ENCODE results near the gene PRDM15. TPM values are rescaled to one million over a fixed set of nuclear protein-coding genes. Genes with fewer than 3 reads are reported as not detected.
A peak's percentile ranks its signal among the peaks of the same experiment; 100 is the strongest.

Gene PRDM15
- polyA plus RNA-seq, 3 donors: 0.19 to 19.0 (median 0.74) TPM

DNA sequence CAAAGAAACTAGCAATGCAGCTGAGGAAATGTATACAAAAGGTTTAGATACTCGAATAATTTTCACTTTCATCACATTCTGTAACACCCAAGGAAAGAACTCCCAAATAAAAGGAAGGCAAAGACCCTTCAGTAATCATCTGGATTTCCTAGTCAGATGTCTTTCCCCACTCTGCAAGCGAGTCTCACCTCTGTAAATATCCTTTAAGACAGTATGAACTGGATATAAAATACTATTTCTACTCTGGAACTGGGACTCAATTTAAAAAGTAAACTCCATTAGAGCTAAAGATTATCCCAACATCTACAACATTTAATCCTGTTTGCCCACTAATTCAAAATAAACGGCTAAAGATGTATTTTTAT, 47.6 kb upstream of the PRDM15 start:
- peaks cover 67% of the 10 kb centered on the region for H3K4me1 Mint-ChIP-seq
- DNase-seq: no peak
- peak overlapping the region; percentile 70 to 94 for H3K27ac ChIP-seq (ENCODE audit: low read depth in 1 of 2, low read length in 2 of 2)
- H3K9me3 Mint-ChIP-seq: peaks cover 0 to 2% (median 0%) of the 10 kb centered on the region in 7 donors
- intact Hi-C loops (cut with micrococcal nuclease): no loop called here
- H3K4me3 Mint-ChIP-seq: peak overlapping the region; percentile 88 to 94
- no peaks in the 10 kb centered on the region for H3K36me3 ChIP-seq (replicated peaks in 1 of 2; ENCODE audit: control insufficient read depth in 1 of 2, insufficient read depth in 2 of 2, low read length in 2 of 2)
- WGBS (ENCODE audit: insufficient coverage): no CpG with 5 or more reads among the region's 3 CpGs
- H3K4me3 ChIP-seq (replicated peaks in 1 of 3; ENCODE audit: low read depth in 2 of 3, low read length in 3 of 3): peak overlapping the region; percentile 42 to 74 (median 42)
- H3K79me2 ChIP-seq (ENCODE audit: insufficient read depth, low read length): peaks cover 8% of the 10 kb centered on the region
- no peaks in the 10 kb centered on the region for H3K36me3 Mint-ChIP-seq
- H3K9me3 ChIP-seq (replicated peaks in 1 of 2; ENCODE audit: control insufficient read depth in 1 of 2, insufficient read depth in 1 of 2, low read length in 2 of 2): no peaks in the 10 kb centered on the region
- peak overlapping the region; percentile 80 for H3K9ac ChIP-seq (ENCODE audit: insufficient read depth, low read length, poor library complexity, severe bottlenecking)
- H3K4me1 ChIP-seq (ENCODE audit: control insufficient read depth in 1 of 2, insufficient read depth in 2 of 2, low read length in 2 of 2): peaks cover 44 to 48% of the 10 kb centered on the region in 2 donors
- peak overlapping the region; percentile 93 for H2AFZ ChIP-seq (ENCODE audit: insufficient read depth, low read depth, low read length, poor library complexity, severe bottlenecking)
- H3K27ac Mint-ChIP-seq: peak overlapping the region; percentile 95 to 100 (median 98)
- TF ChIP-seq, protein P1, sequence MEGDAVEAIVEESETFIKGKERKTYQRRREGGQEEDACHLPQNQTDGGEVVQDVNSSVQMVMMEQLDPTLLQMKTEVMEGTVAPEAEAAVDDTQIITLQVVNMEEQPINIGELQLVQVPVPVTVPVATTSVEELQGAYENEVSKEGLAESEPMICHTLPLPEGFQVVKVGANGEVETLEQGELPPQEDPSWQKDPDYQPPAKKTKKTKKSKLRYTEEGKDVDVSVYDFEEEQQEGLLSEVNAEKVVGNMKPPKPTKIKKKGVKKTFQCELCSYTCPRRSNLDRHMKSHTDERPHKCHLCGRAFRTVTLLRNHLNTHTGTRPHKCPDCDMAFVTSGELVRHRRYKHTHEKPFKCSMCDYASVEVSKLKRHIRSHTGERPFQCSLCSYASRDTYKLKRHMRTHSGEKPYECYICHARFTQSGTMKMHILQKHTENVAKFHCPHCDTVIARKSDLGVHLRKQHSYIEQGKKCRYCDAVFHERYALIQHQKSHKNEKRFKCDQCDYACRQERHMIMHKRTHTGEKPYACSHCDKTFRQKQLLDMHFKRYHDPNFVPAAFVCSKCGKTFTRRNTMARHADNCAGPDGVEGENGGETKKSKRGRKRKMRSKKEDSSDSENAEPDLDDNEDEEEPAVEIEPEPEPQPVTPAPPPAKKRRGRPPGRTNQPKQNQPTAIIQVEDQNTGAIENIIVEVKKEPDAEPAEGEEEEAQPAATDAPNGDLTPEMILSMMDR (IDR thresholded peaks at IDR 0.05): no peak
- peak overlapping the region; percentile 79 for H3K4me2 ChIP-seq (replicated peaks; ENCODE audit: extremely low read depth, low read length, poor library complexity, severe bottlenecking)
- peaks cover 3 to 4% (median 4%) of the 10 kb centered on the region in 3 donors for H3K27me3 Mint-ChIP-seq (ENCODE audit: low read depth in 3 of 3)
- no peaks in the 10 kb centered on the region for H4K20me1 ChIP-seq (ENCODE audit: insufficient read depth, low read length)
- no peaks in the 10 kb centered on the region for H3K27me3 ChIP-seq (ENCODE audit: control insufficient read depth in 2 of 2, insufficient read depth in 2 of 2, low read length in 2 of 2)

DNA sequence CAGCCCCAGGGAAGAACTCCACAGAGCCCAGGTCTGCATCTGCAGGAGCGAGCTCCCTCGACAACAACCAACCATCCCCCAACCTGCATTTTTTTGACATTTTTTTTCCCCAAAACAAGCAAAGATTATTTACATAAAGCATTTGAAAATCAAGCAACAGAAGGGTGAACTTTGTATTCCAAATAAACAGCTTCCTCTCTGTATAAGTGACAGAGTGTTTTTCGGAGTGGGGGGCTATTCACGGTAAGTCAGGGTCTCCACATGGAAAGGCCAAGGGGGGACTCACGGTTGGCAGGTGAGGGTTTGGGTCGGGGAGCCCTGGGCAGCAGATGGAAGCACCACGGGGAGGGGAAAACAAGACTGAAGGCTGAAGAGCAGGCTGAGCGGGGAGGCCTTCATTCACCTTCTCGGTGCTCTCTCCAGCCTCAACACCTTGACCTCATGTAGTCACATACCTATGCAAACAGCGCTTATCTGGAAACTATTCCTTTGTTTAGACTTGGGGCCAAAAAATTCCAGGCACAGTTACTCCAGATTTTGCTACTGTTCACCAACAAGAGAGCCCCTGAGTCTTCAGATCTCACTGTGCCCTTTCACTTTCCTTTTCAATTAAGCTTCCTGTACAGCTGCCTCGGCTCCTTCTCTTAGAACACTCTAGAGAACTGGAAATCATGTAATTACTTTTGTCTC, 47.1 kb upstream of the PRDM15 start:
- Histone ChIP-seq H3K4me2 (replicated peaks; ENCODE audit: extremely low read depth, low read length, poor library complexity, severe bottlenecking) (peak overlapping the region; percentile 79), H3K9ac (ENCODE audit: insufficient read depth, low read length, poor library complexity, severe bottlenecking) (peak overlapping the region; percentile 80), H3K79me2 (ENCODE audit: insufficient read depth, low read length) (peaks cover 8% of the 10 kb centered on the region), H4K20me1 (ENCODE audit: insufficient read depth, low read length) (no peaks in the 10 kb centered on the region), H3K36me3 (replicated peaks in 1 of 2; ENCODE audit: control insufficient read depth in 1 of 2, insufficient read depth in 2 of 2, low read length in 2 of 2) (no peaks in the 10 kb centered on the region), H3K27ac (ENCODE audit: low read depth in 1 of 2, low read length in 2 of 2) (peak overlapping the region; percentile 70 to 94), H3K9me3 (replicated peaks in 1 of 2; ENCODE audit: control insufficient read depth in 1 of 2, insufficient read depth in 1 of 2, low read length in 2 of 2) (no peaks in the 10 kb centered on the region), H3K27me3 (ENCODE audit: control insufficient read depth in 2 of 2, insufficient read depth in 2 of 2, low read length in 2 of 2) (no peaks in the 10 kb centered on the region), H3K4me1 (ENCODE audit: control insufficient read depth in 1 of 2, insufficient read depth in 2 of 2, low read length in 2 of 2) (peaks cover 49 to 53% of the 10 kb centered on the region in 2 donors), H2AFZ (ENCODE audit: insufficient read depth, low read depth, low read length, poor library complexity, severe bottlenecking) (peak overlapping the region; percentile 93), H3K4me3 (replicated peaks in 1 of 3; ENCODE audit: low read depth in 2 of 3, low read length in 3 of 3) (peak overlapping the region; percentile 42 to 74 (median 42))
- TF ChIP-seq, protein P1 (IDR thresholded peaks at IDR 0.05): no peak
- WGBS (ENCODE audit: insufficient coverage): 14% methylated on average over 9 of the region's 11 CpGs
- peak overlapping the region; percentile 88 to 94 for H3K4me3 Mint-ChIP-seq
- H3K4me1 Mint-ChIP-seq: peaks cover 70% of the 10 kb centered on the region
- H3K36me3 Mint-ChIP-seq: no peaks in the 10 kb centered on the region
- peak in 2 of 3 donors; percentile 54 to 58 for DNase-seq
- H3K27ac Mint-ChIP-seq: peak overlapping the region; percentile 95 to 100 (median 98)
- H3K9me3 Mint-ChIP-seq: peaks cover 0 to 2% (median 0%) of the 10 kb centered on the region in 7 donors
- intact Hi-C loops (cut with micrococcal nuclease): no loop called here
- H3K27me3 Mint-ChIP-seq (ENCODE audit: low read depth in 3 of 3): peaks cover under 1 to 4% (median 3%) of the 10 kb centered on the region in 3 donors
